GM19455 (cell line): ENCODE results near the gene MFSD12.
"Not testable (repeated sequence)": the region's sequence is repeated elsewhere in the genome, so short reads cannot be mapped to it uniquely, and the experiment has no call there.

Source experiments
- ATAC-seq: cut with Tn5 transposase; IDR thresholded peaks from one replicate; pipeline ENCODE4 v1.9.1; 2021; ENCODE audit not compliant: unreplicated experiment

The MFSD12 gene

GRCh38 chr19:3538258-3538929 is 19.0 kb downstream of the MFSD12 start:
- ATAC-seq = no peak

GRCh38 chr19:3537438-3538240 is 19.7 kb downstream of the MFSD12 start:
- no peak for ATAC-seq

GRCh38 chr19:3537101-3537437 is 20.3 kb downstream of the MFSD12 start:
- ATAC-seq = no peak

GRCh38 chr19:3536429-3537100 is 20.8 kb downstream of the MFSD12 start:
- no peak for ATAC-seq

- no peak for ATAC-seq
These were observed 21.4 kb downstream of the MFSD12 start for GRCh38 chr19:3535981-3536380.

GRCh38 chr19:3535563-3535965 is 21.8 kb downstream of the MFSD12 start:
- ATAC-seq = no peak

GRCh38 chr19:3535235-3535535 is 22.2 kb downstream of the MFSD12 start:
- ATAC-seq = no peak

- no peak for ATAC-seq
These were observed 22.8 kb downstream of the MFSD12 start for GRCh38 chr19:3534375-3535234.

- ATAC-seq = no peak
These were observed 23.7 kb downstream of the MFSD12 start for GRCh38 chr19:3533563-3534216.

GRCh38 chr19:3533033-3533432 is 24.4 kb downstream of the MFSD12 start:
- ATAC-seq = no peak

GRCh38 chr19:3532154-3532786 is 25.1 kb downstream of the MFSD12 start:
- ATAC-seq = no peak

- ATAC-seq = no peak
These were observed 25.7 kb downstream of the MFSD12 start for GRCh38 chr19:3531716-3532115.

GRCh38 chr19:3530389-3530788 is 27.0 kb downstream of the MFSD12 start:
- no peak for ATAC-seq

- ATAC-seq = not testable (repeated sequence)
These were observed 28.1 kb downstream of the MFSD12 start for GRCh38 chr19:3529299-3529698.

- ATAC-seq = no peak
These were observed 28.7 kb downstream of the MFSD12 start for GRCh38 chr19:3528539-3529211.

- no peak for ATAC-seq
These were observed 29.3 kb downstream of the MFSD12 start for GRCh38 chr19:3528080-3528479.

- no peak for ATAC-seq
These were observed 30.0 kb downstream of the MFSD12 start for GRCh38 chr19:3527238-3527910.

- ATAC-seq = no peak
These were observed 30.7 kb downstream of the MFSD12 start for GRCh38 chr19:3526507-3527237.
